Measurements from ENCODE around the gene PTPN23. TPM values are rescaled to one million over a fixed set of nuclear protein-coding genes. Genes with fewer than 3 reads are reported as not detected.
A peak's percentile ranks its signal among the peaks of the same experiment; 100 is the strongest.

Gene PTPN23
- total and polyA plus RNA-seq, 9 of the 15 experiments (the other 6 are each of a cell fraction or from before 2014, with no cell fraction given): 0.41 to 58.7 (median 7.2) TPM

DNA sequence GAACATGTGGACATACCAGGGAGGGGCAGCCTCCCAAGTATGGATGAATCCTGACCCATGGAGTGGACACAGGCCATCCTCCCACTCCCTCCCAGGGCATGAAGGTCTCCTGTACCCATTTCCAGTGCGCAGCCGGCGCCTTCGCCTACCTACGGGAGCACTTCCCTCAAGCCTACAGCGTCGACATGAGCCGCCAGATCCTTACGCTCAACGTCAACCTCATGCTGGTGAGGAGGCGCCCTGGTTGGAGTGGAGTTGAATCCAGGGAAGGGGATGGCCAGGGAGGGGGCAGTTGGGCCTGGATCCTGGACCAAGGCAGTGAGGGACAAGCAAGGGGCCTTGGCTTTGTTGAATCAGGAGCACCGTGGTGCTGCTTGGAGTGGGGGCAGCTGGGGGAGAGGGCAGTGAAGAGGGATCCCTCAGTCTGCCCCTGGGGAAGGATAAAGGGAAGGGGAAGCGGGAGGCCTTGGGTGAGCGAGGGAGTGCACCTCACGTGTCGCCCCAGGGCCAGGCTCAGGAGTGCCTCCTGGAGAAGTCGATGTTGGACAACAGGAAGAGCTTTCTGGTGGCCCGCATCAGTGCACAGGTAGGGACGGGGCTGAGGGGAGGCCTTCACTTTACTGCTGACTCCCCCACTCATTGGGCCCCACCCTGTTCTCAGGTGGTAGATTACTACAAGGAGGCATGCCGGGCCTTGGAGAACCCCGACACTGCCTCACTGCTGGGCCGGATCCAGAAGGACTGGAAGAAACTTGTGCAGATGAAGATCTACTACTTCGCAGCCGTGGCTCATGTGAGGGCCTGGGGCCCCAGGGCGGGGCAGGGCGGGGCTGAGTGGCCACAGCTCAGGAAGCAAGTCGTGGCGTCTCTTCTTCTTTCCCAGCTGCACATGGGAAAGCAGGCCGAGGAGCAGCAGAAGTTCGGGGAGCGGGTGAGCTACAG is 25.3 kb downstream of the PTPN23 start:
- peak; percentile 82 for FAIRE-seq
- peak overlapping the region; percentile 48 for H3K27ac ChIP-seq (ENCODE audit: extremely low read depth, low read depth, low read length)
- ChIA-PET POLR2A (interaction anchor here (0.5 to 1.7 kb wide), 7 partner anchors 10 to 198 kb away, joined by 3 to 7 read pairs (median 3); no protein-coding TSS in a partner anchor), CTCF (ENCODE audit: low intra/inter-chr PET ratio) (interaction anchor here (0.9 kb wide), 1 partner anchor 15 kb away, joined by 3 read pairs; no protein-coding TSS in a partner anchor)
- no peaks in the 10 kb centered on the region for H3K27me3 ChIP-seq (ENCODE audit: control insufficient read depth in 2 of 2, insufficient read depth in 2 of 2, low read length in 2 of 2)
- ATAC-seq: peak; percentile 88
- no peaks in the 10 kb centered on the region for H4K20me1 ChIP-seq (replicated peaks; ENCODE audit: control insufficient read depth, insufficient read depth, low read length)
- peak overlapping the region; percentile 66 for H3K4me2 ChIP-seq (ENCODE audit: insufficient read depth, low read length)
- peaks cover 28 to 58% of the 10 kb centered on the region in 2 experiments for H3K4me1 ChIP-seq (replicated peaks in 1 of 2; ENCODE audit: control insufficient read depth in 2 of 2, insufficient read depth in 2 of 2, low read length in 2 of 2)
- H3K4me3 ChIP-seq: no peak overlapping the region
- H2AFZ ChIP-seq (ENCODE audit: low read depth, low read length): peak overlapping the region; percentile 67
- peak overlapping the region; percentile 34 to 83; a peak in 2 of 4 replicates for H3K9ac ChIP-seq (ENCODE audit: insufficient read depth in 1 of 2, low read depth in 2 of 2, low read length in 2 of 2)
- intact Hi-C loops (cut with micrococcal nuclease): no loop called here
- peaks cover 18% of the 10 kb centered on the region; the same call in 2 of the 3 replicates for H3K79me2 ChIP-seq (ENCODE audit: control insufficient read depth, insufficient read depth, low read length)
- no peaks in the 10 kb centered on the region for H3K9me3 ChIP-seq (replicated peaks; ENCODE audit: control insufficient read depth, insufficient read depth, low read depth, low read length)
- DNase-seq (ENCODE audit: extremely low read depth in 1 of 4, low spot score in 3 of 4): peak; percentile 86 to 93 (median 90)
- H3K9me1 ChIP-seq (ENCODE audit: control insufficient read depth, insufficient read depth, low read length): peaks cover 7% of the 10 kb centered on the region
- in situ Hi-C loops (cut with MboI): no loop called here
- no TSS peak for BruUV-seq (replicated peaks)
- H3K36me3 ChIP-seq (ENCODE audit: control insufficient read depth, insufficient read depth, low read length): peaks cover 69% of the 10 kb centered on the region; the same call in 2 of the 3 replicates
- 44% methylated on average over 25 of the region's 31 CpGs for WGBS (ENCODE audit: insufficient coverage, low coverage, missing lambda C conversion rate)
- TF ChIP-seq NBN (IDR thresholded peaks at IDR 0.05; ENCODE audit: low read depth) (no peak), SMARCC2 (IDR thresholded peaks at IDR 0.05; ENCODE audit: low read depth) (no peak), JUNB (CRISPR knock-in tag; conservative IDR thresholded peaks at IDR 0.05) (no peak), NR3C1 (CRISPR knock-in tag; IDR thresholded peaks at IDR 0.05) (no peak), E2F6 (IDR thresholded peaks at IDR 0.05; ENCODE audit: borderline replicate concordance in 1 of 2, extremely low read depth in 1 of 2, insufficient read depth in 1 of 2, insufficient read length in 1 of 2, low read depth in 1 of 2, low read length in 1 of 2, poor library complexity in 1 of 2, severe bottlenecking in 1 of 2) (peak in 1 of 2 experiments; percentile 20), KLF6 (CRISPR knock-in tag; IDR thresholded peaks at IDR 0.05; ENCODE audit: borderline replicate concordance) (peak; percentile 76; the same call in 1 of the 2 replicates), RBBP5 (IDR thresholded peaks at IDR 0.05; ENCODE audit: borderline replicate concordance, insufficient read depth, low read length, poor library complexity, severe bottlenecking) (peak; percentile 76), YBX1 (IDR thresholded peaks at IDR 0.05) (no peak), ZNF79 (CRISPR knock-in tag; IDR thresholded peaks at IDR 0.05; ENCODE audit: low read depth) (no peak), SRSF9 (IDR thresholded peaks at IDR 0.05; ENCODE audit: borderline replicate concordance, low read depth, low read length) (no peak), SMAD4 (CRISPR knock-in tag; conservative IDR thresholded peaks at IDR 0.05) (peak; percentile 61; the same call in 1 of the 2 replicates), ZNF740 (CRISPR knock-in tag; IDR thresholded peaks at IDR 0.05) (no peak; the same call in 1 of the 2 replicates), ZNF740 (tag; IDR thresholded peaks at IDR 0.05) (no peak), ARNT (IDR thresholded peaks at IDR 0.05) (no peak), ZNF395 (CRISPR knock-in tag; IDR thresholded peaks at IDR 0.05) (peak; percentile 79; the same call in 1 of the 2 replicates), ATF1 (CRISPR knock-in tag; IDR thresholded peaks at IDR 0.05) (no peak), ATF1 (tag; IDR thresholded peaks at IDR 0.05) (0 out of 2 replicates have a peak, but pooled peaks have one; percentile 1), MEF2D (tag; conservative IDR thresholded peaks at IDR 0.05; ENCODE audit: low read depth) (no peak)
